ENCODE measurements around the gene PLXNC1. TPM values are rescaled to one million over a fixed set of nuclear protein-coding genes. Genes with fewer than 3 reads are reported as not detected.

Gene PLXNC1
- total and polyA plus RNA-seq, 4 donors: 0.71 to 12.0 (median 3.3) TPM

DNA sequence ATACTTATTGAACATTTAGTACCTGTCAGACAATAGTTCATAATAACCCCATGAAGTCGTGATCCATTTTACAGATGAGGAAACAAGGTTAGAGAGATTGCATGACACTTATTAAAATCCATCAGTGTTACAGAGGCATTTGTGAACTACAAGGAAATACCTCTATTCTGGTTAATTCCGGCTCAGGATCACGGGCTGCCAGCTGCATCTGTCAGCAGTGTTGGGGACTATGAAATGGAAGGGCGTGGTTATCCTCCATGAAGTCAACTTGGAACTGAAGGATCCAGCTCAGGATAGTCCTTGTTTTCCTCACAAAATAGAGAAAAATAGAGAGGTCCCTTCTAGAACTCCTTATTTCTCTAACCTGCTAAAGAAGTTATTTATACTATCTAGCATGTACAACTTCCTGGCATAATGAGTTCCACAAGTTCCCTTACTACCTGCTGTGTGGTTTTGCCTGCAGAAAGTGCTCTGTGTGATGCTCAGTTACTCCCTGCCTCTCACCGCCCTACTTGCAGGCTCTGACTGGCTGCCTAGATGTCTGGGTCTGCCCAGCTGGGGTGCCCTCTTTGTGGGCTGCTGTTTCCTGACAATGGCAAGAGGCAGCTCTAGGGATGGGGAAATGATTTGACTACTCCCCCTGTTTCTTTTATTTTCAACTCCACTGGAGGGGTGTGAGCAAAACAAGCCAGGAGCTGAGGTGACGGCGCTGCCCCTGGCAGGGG is 36.8 kb downstream of the PLXNC1 start:
- no peak overlapping the region for H3K9ac ChIP-seq (ENCODE audit: low read depth in 1 of 2, low read length in 2 of 2)
- no peak for DNase-seq (ENCODE audit: low spot score)
- H3K36me3 ChIP-seq (ENCODE audit: control insufficient read depth in 4 of 4, insufficient read depth in 3 of 4, low read depth in 1 of 4, low read length in 3 of 4): no peaks in the 10 kb centered on the region
- no peak for TF ChIP-seq TAF1 (conservative IDR thresholded peaks at IDR 0.05)
- no peak for TF ChIP-seq NR2F2 (IDR thresholded peaks at IDR 0.05)
- TF ChIP-seq SP1 (IDR thresholded peaks at IDR 0.05): no peak
- no peak for TF ChIP-seq FOXA1 (IDR thresholded peaks at IDR 0.05)
- TF ChIP-seq, protein P1, sequence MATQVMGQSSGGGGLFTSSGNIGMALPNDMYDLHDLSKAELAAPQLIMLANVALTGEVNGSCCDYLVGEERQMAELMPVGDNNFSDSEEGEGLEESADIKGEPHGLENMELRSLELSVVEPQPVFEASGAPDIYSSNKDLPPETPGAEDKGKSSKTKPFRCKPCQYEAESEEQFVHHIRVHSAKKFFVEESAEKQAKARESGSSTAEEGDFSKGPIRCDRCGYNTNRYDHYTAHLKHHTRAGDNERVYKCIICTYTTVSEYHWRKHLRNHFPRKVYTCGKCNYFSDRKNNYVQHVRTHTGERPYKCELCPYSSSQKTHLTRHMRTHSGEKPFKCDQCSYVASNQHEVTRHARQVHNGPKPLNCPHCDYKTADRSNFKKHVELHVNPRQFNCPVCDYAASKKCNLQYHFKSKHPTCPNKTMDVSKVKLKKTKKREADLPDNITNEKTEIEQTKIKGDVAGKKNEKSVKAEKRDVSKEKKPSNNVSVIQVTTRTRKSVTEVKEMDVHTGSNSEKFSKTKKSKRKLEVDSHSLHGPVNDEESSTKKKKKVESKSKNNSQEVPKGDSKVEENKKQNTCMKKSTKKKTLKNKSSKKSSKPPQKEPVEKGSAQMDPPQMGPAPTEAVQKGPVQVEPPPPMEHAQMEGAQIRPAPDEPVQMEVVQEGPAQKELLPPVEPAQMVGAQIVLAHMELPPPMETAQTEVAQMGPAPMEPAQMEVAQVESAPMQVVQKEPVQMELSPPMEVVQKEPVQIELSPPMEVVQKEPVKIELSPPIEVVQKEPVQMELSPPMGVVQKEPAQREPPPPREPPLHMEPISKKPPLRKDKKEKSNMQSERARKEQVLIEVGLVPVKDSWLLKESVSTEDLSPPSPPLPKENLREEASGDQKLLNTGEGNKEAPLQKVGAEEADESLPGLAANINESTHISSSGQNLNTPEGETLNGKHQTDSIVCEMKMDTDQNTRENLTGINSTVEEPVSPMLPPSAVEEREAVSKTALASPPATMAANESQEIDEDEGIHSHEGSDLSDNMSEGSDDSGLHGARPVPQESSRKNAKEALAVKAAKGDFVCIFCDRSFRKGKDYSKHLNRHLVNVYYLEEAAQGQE (IDR thresholded peaks at IDR 0.05): no peak
- TF ChIP-seq RXRA (IDR thresholded peaks at IDR 0.05): no peak
- TF ChIP-seq HNF4G (IDR thresholded peaks at IDR 0.05): no peak
- TF ChIP-seq FOXA2 (IDR thresholded peaks at IDR 0.05): no peak
- TF ChIP-seq, protein P2, sequence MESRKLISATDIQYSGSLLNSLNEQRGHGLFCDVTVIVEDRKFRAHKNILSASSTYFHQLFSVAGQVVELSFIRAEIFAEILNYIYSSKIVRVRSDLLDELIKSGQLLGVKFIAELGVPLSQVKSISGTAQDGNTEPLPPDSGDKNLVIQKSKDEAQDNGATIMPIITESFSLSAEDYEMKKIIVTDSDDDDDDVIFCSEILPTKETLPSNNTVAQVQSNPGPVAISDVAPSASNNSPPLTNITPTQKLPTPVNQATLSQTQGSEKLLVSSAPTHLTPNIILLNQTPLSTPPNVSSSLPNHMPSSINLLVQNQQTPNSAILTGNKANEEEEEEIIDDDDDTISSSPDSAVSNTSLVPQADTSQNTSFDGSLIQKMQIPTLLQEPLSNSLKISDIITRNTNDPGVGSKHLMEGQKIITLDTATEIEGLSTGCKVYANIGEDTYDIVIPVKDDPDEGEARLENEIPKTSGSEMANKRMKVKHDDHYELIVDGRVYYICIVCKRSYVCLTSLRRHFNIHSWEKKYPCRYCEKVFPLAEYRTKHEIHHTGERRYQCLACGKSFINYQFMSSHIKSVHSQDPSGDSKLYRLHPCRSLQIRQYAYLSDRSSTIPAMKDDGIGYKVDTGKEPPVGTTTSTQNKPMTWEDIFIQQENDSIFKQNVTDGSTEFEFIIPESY (IDR thresholded peaks at IDR 0.05): no peak
- TF ChIP-seq, protein P3, sequence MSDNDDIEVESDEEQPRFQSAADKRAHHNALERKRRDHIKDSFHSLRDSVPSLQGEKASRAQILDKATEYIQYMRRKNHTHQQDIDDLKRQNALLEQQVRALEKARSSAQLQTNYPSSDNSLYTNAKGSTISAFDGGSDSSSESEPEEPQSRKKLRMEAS (IDR thresholded peaks at IDR 0.05): no peak
- no peak for TF ChIP-seq YY1 (IDR thresholded peaks at IDR 0.05)
- TF ChIP-seq, protein P4, sequence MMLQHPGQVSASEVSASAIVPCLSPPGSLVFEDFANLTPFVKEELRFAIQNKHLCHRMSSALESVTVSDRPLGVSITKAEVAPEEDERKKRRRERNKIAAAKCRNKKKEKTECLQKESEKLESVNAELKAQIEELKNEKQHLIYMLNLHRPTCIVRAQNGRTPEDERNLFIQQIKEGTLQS (IDR thresholded peaks at IDR 0.05): no peak
- no peak for TF ChIP-seq GABPA (IDR thresholded peaks at IDR 0.05 in 1 of 2, conservative IDR thresholded peaks at IDR 0.05 in 1 of 2)
- TF ChIP-seq EGR1 (IDR thresholded peaks at IDR 0.05; ENCODE audit: low read depth in 2 of 2): no peak
- no peak for TF ChIP-seq JUND (IDR thresholded peaks at IDR 0.05)
- TF ChIP-seq, protein P5, sequence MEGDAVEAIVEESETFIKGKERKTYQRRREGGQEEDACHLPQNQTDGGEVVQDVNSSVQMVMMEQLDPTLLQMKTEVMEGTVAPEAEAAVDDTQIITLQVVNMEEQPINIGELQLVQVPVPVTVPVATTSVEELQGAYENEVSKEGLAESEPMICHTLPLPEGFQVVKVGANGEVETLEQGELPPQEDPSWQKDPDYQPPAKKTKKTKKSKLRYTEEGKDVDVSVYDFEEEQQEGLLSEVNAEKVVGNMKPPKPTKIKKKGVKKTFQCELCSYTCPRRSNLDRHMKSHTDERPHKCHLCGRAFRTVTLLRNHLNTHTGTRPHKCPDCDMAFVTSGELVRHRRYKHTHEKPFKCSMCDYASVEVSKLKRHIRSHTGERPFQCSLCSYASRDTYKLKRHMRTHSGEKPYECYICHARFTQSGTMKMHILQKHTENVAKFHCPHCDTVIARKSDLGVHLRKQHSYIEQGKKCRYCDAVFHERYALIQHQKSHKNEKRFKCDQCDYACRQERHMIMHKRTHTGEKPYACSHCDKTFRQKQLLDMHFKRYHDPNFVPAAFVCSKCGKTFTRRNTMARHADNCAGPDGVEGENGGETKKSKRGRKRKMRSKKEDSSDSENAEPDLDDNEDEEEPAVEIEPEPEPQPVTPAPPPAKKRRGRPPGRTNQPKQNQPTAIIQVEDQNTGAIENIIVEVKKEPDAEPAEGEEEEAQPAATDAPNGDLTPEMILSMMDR (IDR thresholded peaks at IDR 0.05; ENCODE audit: low read depth, low read length, missing input control): no peak
- TF ChIP-seq RAD21 (IDR thresholded peaks at IDR 0.05): no peak
- no peak for TF ChIP-seq HNF4A (conservative IDR thresholded peaks at IDR 0.05)
- no peak overlapping the region for H3K27ac ChIP-seq (ENCODE audit: low read depth in 1 of 2, low read length in 2 of 2)
- no peaks in the 10 kb centered on the region for H3K27me3 ChIP-seq (ENCODE audit: control insufficient read depth in 4 of 4, insufficient read depth in 4 of 4, low read length in 3 of 4)
- H3K4me1 ChIP-seq (ENCODE audit: control insufficient read depth in 4 of 4, insufficient read depth in 4 of 4, low read length in 3 of 4): peaks cover 0 to 19% (median 13%) of the 10 kb centered on the region in 4 donors
- no peaks in the 10 kb centered on the region for H3K9me3 ChIP-seq (ENCODE audit: control insufficient read depth in 4 of 4, low read length in 3 of 4)
- WGBS: 79% methylated on average over 7 of the region's 7 CpGs
- H3K4me3 ChIP-seq (ENCODE audit: low read depth in 1 of 3, low read length in 3 of 3): no peak overlapping the region
